ENCODE results near the gene TLR1.
A peak's percentile ranks its signal among the peaks of the same experiment; 100 is the strongest.
"Not testable (repeated sequence)": the region's sequence is repeated elsewhere in the genome, so short reads cannot be mapped to it uniquely, and the experiment has no call there.

TLR1 gene

GRCh38 chr4:38811297-38811696 lies 6.7 kb upstream of the TLR1 start:
- no peak for DNase-seq (ENCODE audit: insufficient read length, low spot score)
- FAIRE-seq: no peak

- not testable (repeated sequence) for FAIRE-seq; DNase-seq (ENCODE audit: insufficient read length, low spot score)
These were observed 2.9 kb upstream of the TLR1 start for GRCh38 chr4:38807462-38807861.

DNA sequence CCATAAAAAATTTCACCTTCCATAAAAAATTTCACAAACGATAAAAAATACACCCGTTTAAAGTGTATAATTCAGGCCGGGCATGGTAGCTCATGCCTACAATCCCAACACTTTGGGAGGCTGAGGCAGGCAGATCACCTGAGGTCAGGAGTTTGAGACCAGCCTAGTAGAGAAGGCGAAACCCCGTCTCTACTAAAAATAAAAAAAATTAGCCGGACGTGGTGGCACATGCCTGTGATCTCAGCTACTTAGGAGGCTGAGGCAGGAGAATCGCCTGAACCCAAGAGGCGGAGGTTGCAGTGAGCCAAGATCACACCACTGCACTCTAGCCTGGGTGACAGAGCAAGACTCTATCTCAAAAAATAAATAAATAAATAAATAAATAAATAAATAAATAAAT lies 1.7 kb upstream of the TLR1 start:
- FAIRE-seq; DNase-seq (ENCODE audit: insufficient read length, low spot score): not testable (repeated sequence)

GRCh38 chr4:38805530-38806145 lies 1.0 kb upstream of the TLR1 start:
- FAIRE-seq (no peak), DNase-seq (ENCODE audit: insufficient read length, low spot score) (no peak)

DNA sequence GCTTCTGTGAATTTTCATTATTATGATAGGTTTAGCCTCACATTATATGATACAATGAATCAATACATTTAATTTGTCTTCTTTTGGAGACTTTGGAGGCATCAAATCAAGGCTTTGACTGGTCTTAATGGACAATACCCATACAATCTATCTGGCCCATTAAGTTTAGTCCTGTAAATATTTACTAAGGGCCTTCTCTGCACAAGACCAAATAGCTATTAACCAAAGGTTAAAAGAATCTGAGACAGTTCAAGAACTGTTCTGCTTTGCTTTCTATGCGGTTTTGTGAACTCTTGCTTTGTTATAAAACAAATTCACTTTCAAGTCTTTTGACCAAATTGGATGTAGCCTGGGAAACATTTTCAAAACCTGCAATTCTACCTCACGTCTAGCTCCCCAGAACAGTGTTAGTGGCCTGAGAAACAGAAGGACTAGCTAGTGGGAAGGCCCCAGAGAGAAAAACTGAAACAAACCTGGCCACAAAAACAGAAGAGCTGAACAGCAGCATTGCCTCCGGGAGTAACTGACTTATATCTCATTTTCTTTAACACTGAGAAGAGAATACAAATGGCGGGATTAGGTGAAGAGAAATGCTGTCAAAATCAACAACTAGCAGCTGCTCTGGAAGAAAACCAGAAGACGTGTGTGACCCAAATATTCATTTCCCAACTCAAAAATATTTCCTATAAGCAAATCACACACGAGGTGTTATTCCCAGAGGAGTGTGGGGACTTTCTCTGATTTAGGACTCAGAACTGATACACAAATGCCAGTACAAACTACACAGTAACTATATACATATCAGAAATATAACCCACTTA lies 548 bp downstream of the TLR1 start:
- FAIRE-seq: no peak
- DNase-seq (ENCODE audit: insufficient read length, low spot score): no peak

DNA sequence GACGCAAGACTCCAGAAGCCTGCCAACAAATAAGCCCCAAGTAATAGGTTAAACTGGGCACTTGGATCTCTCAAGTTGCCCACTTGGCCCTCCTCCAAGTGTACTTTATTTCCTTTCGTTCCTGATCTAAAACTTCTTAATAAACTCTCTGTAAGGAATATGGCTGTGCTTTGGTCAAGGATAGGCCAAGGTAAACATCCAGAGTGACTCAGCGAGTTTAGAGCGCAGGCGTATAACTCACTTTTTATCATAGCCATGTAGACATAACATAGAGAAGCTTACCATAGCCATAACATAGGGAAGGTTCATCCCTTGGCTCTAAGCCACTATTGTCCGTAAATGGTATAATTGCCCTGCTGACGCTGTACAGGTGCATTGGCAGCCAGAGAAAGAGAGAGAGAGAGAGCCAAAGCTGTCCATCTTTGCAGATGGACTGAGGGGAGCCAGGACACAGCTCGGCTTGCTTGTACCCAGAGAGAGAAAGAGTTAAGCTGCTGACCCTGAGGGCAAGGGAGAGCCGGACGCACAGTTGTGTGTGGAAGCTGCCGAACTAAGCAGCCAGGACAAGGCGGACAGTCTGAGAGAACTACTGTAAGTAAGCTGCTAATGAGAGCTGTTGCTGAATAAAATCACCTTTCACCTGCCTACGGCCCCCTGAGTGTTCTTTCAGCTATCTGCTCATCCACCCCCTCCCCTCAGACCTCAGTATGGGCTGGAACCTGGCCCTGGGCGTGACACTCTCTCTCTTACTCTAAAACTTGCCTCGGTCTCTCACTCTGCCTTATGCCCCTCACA lies 1.8 kb downstream of the TLR1 start:
- FAIRE-seq (no peak), DNase-seq (ENCODE audit: insufficient read length, low spot score) (no peak)

GRCh38 chr4:38800961-38801450 lies 3.6 kb downstream of the TLR1 start:
- FAIRE-seq (no peak), DNase-seq (ENCODE audit: insufficient read length, low spot score) (no peak)

- no peak for FAIRE-seq
- no peak for DNase-seq (ENCODE audit: insufficient read length, low spot score)
These were observed 4.2 kb downstream of the TLR1 start for GRCh38 chr4:38800366-38800765.

DNA sequence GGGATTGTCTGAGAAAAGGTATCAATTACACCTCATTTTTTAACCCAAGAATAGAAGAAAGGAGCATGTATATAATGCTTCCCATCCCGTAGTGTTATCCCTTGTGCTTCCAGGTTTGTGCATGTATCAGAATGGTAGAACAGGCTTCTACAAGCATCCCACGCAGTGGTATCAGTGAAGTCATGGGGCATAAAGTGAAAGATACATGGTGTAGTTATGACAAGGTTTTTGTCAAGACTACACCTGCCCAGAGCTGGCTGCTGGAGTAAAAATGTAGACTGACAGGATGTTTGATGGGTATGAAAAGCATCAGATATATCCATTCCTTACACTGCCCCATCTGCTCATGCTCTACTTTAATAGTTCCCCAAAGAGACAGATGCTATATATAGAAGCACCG lies 9.5 kb downstream of the TLR1 start:
- no peak for FAIRE-seq

GRCh38 chr4:38794051-38794450 lies 10.5 kb downstream of the TLR1 start:
- FAIRE-seq (no peak), DNase-seq (ENCODE audit: insufficient read length, low spot score) (no peak)

More for the DNA sequence above, 9.5 kb downstream of the TLR1 start:
- DNase-seq (ENCODE audit: insufficient read length, low spot score): no peak

- no peak for FAIRE-seq
- DNase-seq (ENCODE audit: insufficient read length, low spot score): no peak
These were observed 13.6 kb downstream of the TLR1 start for GRCh38 chr4:38791010-38791409.

DNA sequence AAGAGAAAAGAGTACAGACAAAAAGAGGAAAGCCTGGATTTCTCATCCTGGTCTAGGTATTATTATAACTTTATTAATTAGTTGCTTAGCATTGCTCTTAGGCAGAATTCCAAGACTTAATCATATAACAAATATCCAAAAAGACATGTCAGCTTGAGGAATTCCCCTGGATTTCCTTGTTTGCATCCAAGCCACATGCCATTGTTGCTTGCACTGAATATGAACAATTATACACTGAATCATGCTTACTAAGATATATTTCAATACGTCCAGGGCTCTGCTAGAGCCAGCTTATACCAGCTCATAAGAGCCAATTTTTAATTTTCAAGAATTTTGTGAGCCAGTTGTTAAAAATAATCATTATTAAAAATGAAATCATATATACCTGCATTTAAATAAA lies 16.3 kb downstream of the TLR1 start:
- DNase-seq (ENCODE audit: insufficient read length, low spot score) (no peak), FAIRE-seq (no peak)

GRCh38 chr4:38787693-38788092 lies 16.9 kb downstream of the TLR1 start:
- FAIRE-seq (no peak), DNase-seq (ENCODE audit: insufficient read length, low spot score) (no peak)

GRCh38 chr4:38785901-38786402 lies 18.6 kb downstream of the TLR1 start:
- DNase-seq (ENCODE audit: insufficient read length, low spot score): no peak

GRCh38 chr4:38785041-38785790 lies 19.4 kb downstream of the TLR1 start:
- no peak for DNase-seq (ENCODE audit: insufficient read length, low spot score)
- no peak for FAIRE-seq

More at GRCh38 chr4:38785901-38786402, 18.6 kb downstream of the TLR1 start:
- FAIRE-seq: no peak

DNA sequence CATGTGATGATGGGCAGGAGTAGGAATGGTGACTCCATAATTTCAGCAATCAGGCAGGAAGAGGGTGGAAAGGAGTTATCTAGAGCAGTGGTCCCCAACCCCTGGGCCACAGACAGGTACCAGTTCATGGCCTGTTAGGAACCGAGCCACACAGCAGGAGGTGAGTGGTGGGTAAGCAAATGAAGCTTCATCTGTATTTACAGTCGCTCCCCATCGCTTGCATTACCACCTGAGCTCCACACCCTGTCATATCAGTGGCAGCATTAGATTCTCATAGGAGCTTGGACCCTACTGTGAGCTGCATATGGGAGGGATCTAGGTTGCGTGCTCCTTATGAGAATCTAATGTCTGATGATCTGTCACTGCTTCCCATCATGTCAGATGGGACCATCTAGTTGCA lies 20.4 kb downstream of the TLR1 start:
- DNase-seq (ENCODE audit: insufficient read length, low spot score) (no peak), FAIRE-seq (no peak)

- FAIRE-seq (no peak), DNase-seq (ENCODE audit: insufficient read length, low spot score) (no peak)
These were observed 21.5 kb downstream of the TLR1 start for GRCh38 chr4:38783109-38783460.

DNA sequence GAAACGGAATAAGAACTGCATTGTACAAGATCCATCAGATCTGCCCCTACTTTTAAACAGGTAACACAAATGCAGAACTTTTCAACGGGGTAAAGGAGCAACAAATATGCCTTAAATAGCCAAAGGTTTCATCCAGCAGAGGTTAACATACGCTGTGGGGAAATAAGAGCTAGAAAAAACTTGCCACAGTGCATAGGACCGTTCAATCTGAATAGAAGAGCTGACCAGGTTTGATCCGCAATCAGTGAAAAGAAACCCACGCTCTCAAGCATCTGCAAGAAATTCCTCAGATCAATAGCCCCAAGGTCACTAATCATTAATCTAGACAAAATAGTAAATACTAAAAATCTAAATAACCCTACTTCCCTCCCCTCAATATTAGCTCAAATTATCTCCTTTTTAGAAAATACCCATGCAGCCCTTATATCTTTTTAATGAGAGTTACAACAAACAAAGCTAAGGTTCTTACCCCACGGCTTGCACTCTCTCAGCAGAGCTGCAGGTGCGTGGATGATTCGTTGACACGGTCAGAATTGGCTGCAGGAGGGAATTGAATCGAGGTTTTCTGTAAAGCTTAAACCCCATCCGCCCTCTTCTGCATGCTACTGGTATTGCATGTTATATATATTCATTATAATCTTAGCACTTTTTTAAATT lies 22.0 kb downstream of the TLR1 start, which contains the start of gene TLR10:
TSS of gene TLR10 (minus strand) at position 539 of the 657 bp plus-strand sequence. CDS start 7,400 bp downstream, outside the sequence.
- DNase-seq (ENCODE audit: insufficient read length, low spot score) (peak; percentile 49), FAIRE-seq (no peak)

DNA sequence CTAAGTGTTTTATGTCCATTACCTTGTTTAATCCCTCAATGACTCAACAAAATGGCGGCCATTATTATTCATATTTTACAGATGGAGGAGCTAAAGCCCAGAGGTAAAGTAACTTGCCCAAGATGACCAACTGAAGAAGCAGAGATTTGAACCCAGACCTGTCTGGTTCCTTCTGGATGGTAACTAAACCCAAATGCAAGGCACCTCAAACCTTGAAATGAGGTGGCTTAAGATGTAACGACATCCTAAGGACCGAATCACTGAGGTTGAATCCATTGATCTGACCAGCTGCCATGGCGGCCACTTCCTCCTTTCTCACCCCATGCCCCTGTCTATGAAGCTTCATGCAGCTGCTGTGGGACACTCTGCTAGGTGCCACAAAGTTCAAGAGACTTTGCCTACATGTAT lies 22.7 kb downstream of the TLR1 start:
- FAIRE-seq (no peak), DNase-seq (ENCODE audit: insufficient read length, low spot score) (no peak)

All from HTR-8/SVneo (cell line).